Measurements from ENCODE around the gene ZC3H8.
A peak's percentile ranks its signal among the peaks of the same experiment; 100 is the strongest.
"Not testable (repeated sequence)": the region's sequence is repeated elsewhere in the genome, so short reads cannot be mapped to it uniquely, and the experiment has no call there.

Gene ZC3H8

GRCh38 chr2:112254466-112255240 is at the start of gene ZC3H8:
ZC3H8 (minus strand) TSS chr2:112255042; CDS start chr2:112254981, 61 bp downstream.
- peak; percentile 95 for DNase-seq

- DNase-seq: no peak
Observed at GRCh38 chr2:112304298-112304941, 49.6 kb upstream of the ZC3H8 start.

- DNase-seq: no peak
Observed at GRCh38 chr2:112301973-112302372, 47.1 kb upstream of the ZC3H8 start.

DNA sequence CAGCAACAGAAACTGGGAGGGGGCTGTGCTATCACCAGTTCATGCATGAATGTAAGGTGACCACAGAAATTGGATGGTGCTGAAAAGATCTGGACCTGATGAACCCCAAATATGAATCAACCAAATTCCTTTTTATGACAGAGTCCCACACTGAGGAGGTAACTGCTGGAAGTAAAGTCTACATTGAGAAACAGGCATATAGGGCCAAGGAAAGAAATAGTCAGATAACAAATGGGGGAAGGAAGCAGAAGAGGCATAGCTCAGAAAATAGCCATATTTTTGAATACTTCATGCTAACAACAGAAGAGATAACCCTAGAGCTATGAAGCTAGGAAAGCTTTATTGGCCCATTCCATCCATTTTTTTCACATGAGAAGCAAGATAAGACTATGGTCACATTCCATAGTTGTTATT is 46.3 kb upstream of the ZC3H8 start:
- DNase-seq: no peak

GRCh38 chr2:112296407-112296806 is 41.6 kb upstream of the ZC3H8 start:
- no peak for DNase-seq

DNA sequence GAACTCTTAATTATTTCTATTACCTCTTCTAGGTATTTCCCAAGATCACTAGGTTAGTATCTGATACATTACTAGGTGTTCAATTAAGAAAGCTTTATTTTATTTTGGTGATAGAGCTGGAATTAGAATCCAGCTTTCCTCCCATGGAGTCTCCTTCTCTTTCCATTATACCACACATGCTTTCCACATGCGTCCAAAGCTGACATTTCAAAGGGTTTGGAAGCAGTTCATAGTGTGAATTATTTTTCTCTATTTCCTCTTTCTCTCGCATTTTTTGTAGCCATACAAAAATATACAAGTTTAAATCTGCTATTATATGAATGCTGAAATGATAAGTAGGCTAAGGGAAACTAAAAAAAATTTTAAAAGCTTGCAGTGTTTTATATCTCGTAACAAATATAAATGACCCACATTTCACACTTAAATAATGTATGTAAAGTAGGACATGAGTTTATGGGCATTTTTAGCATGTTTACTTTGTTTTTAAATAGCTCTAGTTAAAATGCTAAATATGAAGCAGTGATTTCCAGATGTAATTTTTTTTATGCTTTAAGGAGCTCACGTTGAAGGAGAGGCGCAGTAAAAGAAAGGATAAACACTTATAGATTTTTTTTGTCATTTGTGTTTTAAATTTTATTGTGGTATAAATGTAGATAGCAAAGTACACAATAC is 40.7 kb upstream of the ZC3H8 start:
- no peak for DNase-seq

GRCh38 chr2:112293636-112294401 is 39.0 kb upstream of the ZC3H8 start:
- DNase-seq: no peak

DNA sequence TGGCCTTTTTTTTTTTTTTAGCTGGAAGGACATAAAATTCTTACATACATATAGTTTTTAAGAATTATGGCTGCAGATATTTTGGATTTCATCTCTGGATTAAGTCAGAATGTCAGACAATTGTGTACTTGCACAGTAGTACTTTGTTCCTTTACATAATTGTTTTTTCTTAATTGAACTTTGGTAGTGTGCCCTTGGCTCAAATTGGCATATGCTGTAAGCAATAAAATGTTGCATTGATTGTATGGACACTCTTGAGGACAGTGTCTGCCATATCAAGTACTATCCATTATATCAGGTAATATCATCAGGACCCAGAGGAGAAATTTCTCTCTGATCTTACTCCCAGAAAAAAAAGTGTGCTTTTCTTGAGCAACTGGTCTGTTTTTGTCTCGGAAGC is 35.8 kb upstream of the ZC3H8 start:
- no peak for DNase-seq

- no peak for DNase-seq
Observed at GRCh38 chr2:112290088-112290487, 35.2 kb upstream of the ZC3H8 start.

- not testable (repeated sequence) for DNase-seq
Observed at GRCh38 chr2:112283535-112283934, 28.7 kb upstream of the ZC3H8 start.

DNA sequence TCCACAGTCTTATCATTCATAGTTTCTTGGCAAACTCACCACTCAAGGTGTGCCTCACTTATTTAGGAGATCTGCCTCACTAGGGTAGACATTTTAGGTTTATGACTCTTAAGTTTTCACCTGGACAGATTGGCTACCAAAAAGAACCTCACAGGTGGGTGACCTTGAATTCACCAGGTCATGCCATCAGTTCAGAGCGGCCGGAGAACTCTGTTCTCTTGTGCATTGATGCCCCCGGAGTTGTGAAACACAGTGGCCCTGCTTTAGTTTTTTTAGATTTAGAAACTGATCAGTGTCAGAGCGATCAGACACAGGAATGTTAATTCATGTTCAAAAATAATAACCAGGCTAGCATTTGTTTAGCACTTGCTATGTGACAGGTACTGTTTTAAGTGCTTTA is 27.2 kb upstream of the ZC3H8 start:
- DNase-seq: not testable (repeated sequence)

DNA sequence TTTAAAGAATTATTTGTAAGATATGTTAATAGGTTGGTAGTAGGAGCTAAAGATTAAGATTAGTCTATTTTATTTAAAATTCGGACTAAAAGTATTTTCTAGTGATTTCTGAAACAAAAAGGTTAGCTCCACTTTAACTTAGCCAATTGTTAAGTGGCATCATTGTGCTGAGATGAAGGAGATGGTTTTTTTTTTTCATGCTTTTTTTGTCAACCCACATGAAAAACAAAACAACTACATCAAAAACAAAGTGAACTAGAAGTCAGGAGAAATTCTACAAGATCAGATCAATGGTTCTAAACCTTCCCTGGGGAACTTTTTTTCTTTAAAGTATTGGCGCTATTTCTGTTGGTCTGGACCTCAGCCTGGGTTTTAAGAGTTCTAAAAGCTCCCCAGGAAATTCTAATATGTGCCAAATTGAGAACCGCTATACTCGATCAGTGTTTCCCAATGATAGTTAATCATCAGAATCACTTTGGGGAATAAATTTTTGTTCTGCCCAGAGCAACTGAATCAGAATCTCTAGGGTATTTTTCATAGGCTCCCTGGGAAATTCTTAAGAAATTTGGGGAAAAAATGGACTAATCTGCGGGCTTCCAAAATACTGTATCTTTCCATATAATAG is 22.9 kb upstream of the ZC3H8 start:
- DNase-seq: no peak

DNA sequence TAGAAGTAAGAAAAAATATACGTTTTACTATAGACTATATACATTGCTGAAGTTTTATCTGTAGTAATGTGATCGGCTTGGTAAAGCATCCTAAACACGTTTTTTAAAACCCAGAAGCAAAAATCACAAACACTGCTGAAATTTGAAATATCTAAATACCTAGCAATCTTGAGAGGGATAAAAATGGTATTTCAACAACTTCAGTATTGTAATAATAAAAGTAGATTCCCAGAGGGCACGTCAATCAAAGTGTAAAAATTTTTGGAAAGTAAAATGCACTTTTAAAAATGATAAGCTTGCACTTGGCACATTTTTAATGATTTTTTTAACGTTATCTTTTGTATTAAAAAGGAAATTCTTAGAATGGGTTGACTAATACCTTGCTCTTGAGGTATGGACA is 22.1 kb upstream of the ZC3H8 start:
- DNase-seq: no peak

DNA sequence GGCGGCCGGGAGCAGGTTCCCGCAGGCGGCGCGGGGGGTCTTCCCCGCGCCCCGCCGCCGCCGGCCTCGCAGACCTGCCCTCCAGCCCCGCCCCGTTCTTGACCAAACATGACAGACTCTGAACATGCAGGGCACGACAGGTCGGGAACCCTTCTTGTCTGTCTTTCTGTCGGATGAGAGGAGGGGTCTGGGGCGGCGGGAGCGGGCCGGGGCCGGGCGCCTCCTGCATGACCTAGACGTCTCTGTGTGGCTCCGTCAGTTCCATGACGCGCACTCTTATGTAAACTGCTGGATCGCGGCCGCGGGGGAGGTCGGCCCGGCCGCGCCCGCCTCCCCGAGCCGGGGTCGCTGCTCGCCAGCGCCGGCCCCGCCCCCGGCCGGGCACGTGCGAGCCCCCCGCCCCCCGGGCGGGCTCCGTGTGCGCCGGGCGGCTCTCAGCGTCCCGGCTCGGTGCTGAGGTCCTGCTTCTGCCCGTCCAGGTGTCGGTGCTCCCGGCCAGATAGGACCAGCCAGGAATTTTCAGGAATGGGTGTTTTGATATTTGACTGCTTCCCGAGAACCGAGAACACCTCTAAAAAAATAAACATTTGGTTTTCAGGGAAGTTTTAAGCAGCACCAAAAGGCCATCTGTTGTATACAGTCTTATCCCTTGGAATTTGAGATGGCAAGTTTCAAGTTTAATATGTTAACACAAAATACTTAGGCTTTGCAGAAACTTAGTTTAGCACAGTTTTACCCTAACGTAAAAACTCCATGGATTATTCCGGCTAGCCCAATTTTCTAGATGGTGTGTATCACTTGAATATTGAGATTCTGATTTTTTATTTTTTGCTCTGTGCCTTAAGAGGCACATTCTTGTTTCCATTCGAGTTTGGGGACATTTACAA is 21.3 kb upstream of the ZC3H8 start:
- DNase-seq: peak; percentile 94

GRCh38 chr2:112275311-112275886 is 20.6 kb upstream of the ZC3H8 start, which contains the start of gene ZC3H6:
ZC3H6 (plus strand) TSS chr2:112275597; CDS start chr2:112275995, 398 bp downstream.
- DNase-seq: peak; percentile 97

GRCh38 chr2:112273349-112273748 is 18.5 kb upstream of the ZC3H8 start:
- no peak for DNase-seq

GRCh38 chr2:112272669-112273068 is 17.8 kb upstream of the ZC3H8 start:
- DNase-seq: no peak

DNA sequence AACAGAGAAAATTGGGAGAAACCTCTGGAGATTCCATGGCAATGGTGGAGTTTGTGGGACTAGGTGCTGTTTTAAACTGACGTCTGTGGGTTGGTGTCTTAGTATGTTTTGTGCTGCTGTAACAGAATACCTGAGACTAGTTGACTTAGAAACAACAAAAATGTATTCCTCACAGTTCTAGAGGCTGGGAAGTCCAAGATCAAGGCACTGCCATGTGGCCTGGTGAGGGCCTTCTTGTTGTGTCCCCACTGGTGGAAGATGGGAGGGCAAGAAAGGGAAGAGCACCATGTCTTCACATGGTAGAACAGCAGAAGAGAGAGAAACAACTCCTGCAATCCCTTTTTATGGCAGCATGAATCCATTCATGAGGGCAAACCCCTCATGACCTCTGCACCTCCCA is 13.7 kb upstream of the ZC3H8 start:
- DNase-seq: no peak

DNA sequence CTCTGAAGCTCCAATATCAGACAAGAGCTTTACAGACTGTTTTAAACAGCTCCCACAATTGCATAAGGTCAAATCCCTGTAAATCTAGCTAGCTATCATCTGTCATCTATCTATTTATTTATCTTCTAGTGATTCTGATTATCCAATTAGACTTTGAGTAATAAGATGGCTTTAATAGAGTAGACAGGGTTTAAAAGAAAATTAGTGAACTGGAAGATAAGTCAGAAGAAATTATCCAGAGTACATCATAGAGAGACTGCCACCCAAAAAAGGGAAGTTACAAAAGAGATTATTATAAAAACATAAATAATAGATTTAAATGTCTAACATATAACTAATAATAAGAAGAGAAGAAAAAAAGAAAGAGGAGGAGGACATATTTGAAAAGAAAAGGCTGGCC is 8.0 kb upstream of the ZC3H8 start:
- no peak for DNase-seq

GRCh38 chr2:112260295-112260625 is 5.4 kb upstream of the ZC3H8 start:
- no peak for DNase-seq
